OCI-LY1 (cell line): ENCODE results near the gene TBRG4.

Experiments
- H2AFZ ChIP-seq: fragments of 200-600 bp; sonication (generic), shearing (Covaris generic); 2 replicates; pipeline ENCODE4 v1.6.0; 2014; ENCODE audit warnings: antibody characterized with exemption, mild to moderate bottlenecking, low read length
- H3F3A ChIP-seq: fragments of 200-600 bp; sonication (generic), shearing (Covaris generic); 2 replicates; pipeline ENCODE4 v1.6.0; 2014; ENCODE audit warnings: mild to moderate bottlenecking, antibody characterized with exemption, low read length, moderate library complexity; ENCODE audit not compliant: insufficient read depth
- H3K27ac ChIP-seq: fragments of 200-600 bp; sonication (generic); 2 replicates; pipeline ENCODE4 v1.5.1; 2014; ENCODE audit warnings: low read length, mixed run types, mild to moderate bottlenecking, low read depth; ENCODE audit not compliant: poor library complexity, severe bottlenecking
- H3K27me3 ChIP-seq: fragments of 200-600 bp; sonication (generic); 2 replicates; pipeline ENCODE4 v1.6.0; 2014; ENCODE audit warnings: antibody characterized with exemption, mild to moderate bottlenecking, low read length, moderate library complexity; ENCODE audit not compliant: insufficient read depth
- H3K36me3 ChIP-seq: fragments of 200-600 bp; sonication (generic); 2 replicates; pipeline ENCODE4 v1.6.1; 2014; ENCODE audit warnings: mild to moderate bottlenecking, antibody characterized with exemption, low read length, moderate library complexity, mixed read lengths; ENCODE audit not compliant: insufficient read depth
- H3K4me1 ChIP-seq: fragments of 200-600 bp; sonication (generic); 2 replicates; pipeline ENCODE4 v1.5.1; 2014; ENCODE audit warnings: mild to moderate bottlenecking, low read length, moderate library complexity; ENCODE audit not compliant: insufficient read depth, severe bottlenecking
- H3K4me2 ChIP-seq: fragments of 200-600 bp; sonication (generic), shearing (Covaris generic); 2 replicates; pipeline ENCODE4 v1.6.1; 2014; ENCODE audit warnings: low read length
- H3K4me3 ChIP-seq: fragments of 200-600 bp; sonication (generic); 2 replicates; pipeline ENCODE4 v1.5.1; 2014; ENCODE audit warnings: low read length, low read depth, mild to moderate bottlenecking, mixed read lengths; ENCODE audit not compliant: poor library complexity, severe bottlenecking
- H3K79me2 ChIP-seq: fragments of 200-600 bp; shearing (Covaris generic); 2 replicates; pipeline ENCODE4 v1.6.1; 2016; ENCODE audit warnings: mixed run types, low read length, mixed read lengths; ENCODE audit not compliant: insufficient read depth
- H3K9ac ChIP-seq: fragments of 200-600 bp; sonication (generic), shearing (Covaris generic); 2 replicates; pipeline ENCODE4 v1.6.1; 2014; ENCODE audit warnings: mild to moderate bottlenecking, low read length, mixed read lengths
- H3K9me2 ChIP-seq: fragments of 200-600 bp; sonication (generic), shearing (Covaris generic); 2 replicates; pipeline ENCODE4 v1.6.1; 2014; ENCODE audit warnings: low read depth, mild to moderate bottlenecking, low read length, mixed read lengths
- H3K9me3 ChIP-seq: fragments of 200-600 bp; shearing (Covaris generic); 2 replicates; pipeline ENCODE4 v1.6.1; 2014; ENCODE audit warnings: low read length, mixed read lengths
- H4K20me1 ChIP-seq: fragments of 200-600 bp; sonication (generic), shearing (Covaris generic); 2 replicates; pipeline ENCODE4 v1.6.0; 2016; ENCODE audit warnings: mild to moderate bottlenecking, low read length; ENCODE audit not compliant: insufficient read depth
- CTCF ChIP-seq: fragments of 200-600 bp; sonication (generic), shearing (Covaris generic); IDR thresholded peaks from 2 replicates; pipeline ENCODE4 v1.5.1; 2017; ENCODE audit warnings: mild to moderate bottlenecking, antibody characterized with exemption, low read length, moderate library complexity, mixed read lengths
- EZH2 ChIP-seq: fragments of 200-600 bp; sonication (generic), shearing (Covaris generic); IDR thresholded peaks from 2 replicates; pipeline ENCODE4 v1.8.0; 2017; ENCODE audit warnings: borderline replicate concordance, mixed run types, mild to moderate bottlenecking, antibody characterized with exemption, low read length, moderate library complexity, mixed read lengths

The TBRG4 gene

GRCh38 chr7:45130910-45131309, 19.4 kb upstream of the TBRG4 start:
- H3K4me1 ChIP-seq = no peaks in the 10 kb centered on the region
- no peaks in the 10 kb centered on the region for H3K9me2 ChIP-seq
- no peaks in the 10 kb centered on the region for H3K36me3 ChIP-seq
- no peak overlapping the region for H3K4me2 ChIP-seq
- TF ChIP-seq CTCF (no peak), EZH2 (no peak)
- H3F3A ChIP-seq = no peaks in the 10 kb centered on the region
- no peak overlapping the region for H3K4me3 ChIP-seq
- H4K20me1 ChIP-seq = no peaks in the 10 kb centered on the region
- no peak overlapping the region for H3K27ac ChIP-seq
- H3K9ac ChIP-seq = no peak overlapping the region
- no peaks in the 10 kb centered on the region for H3K79me2 ChIP-seq
- H2AFZ ChIP-seq = no peak overlapping the region
- no peaks in the 10 kb centered on the region for H3K9me3 ChIP-seq
- H3K27me3 ChIP-seq = no peaks in the 10 kb centered on the region; the same call in 1 of the 2 replicates

GRCh38 chr7:45129906-45130305, 18.4 kb upstream of the TBRG4 start:
- Histone ChIP-seq H3K4me3 (no peak overlapping the region), H3K4me2 (no peak overlapping the region), H3K9me2 (no peaks in the 10 kb centered on the region), H3K9ac (no peak overlapping the region), H3K4me1 (no peaks in the 10 kb centered on the region), H3K27ac (no peak overlapping the region), H3K36me3 (no peaks in the 10 kb centered on the region), H4K20me1 (no peaks in the 10 kb centered on the region), H3K9me3 (no peaks in the 10 kb centered on the region), H3K79me2 (no peaks in the 10 kb centered on the region), H2AFZ (no peak overlapping the region), H3F3A (no peaks in the 10 kb centered on the region), H3K27me3 (no peaks in the 10 kb centered on the region; the same call in 1 of the 2 replicates)
- TF ChIP-seq CTCF (no peak), EZH2 (no peak)

- Histone ChIP-seq H3F3A (no peaks in the 10 kb centered on the region), H3K36me3 (no peaks in the 10 kb centered on the region), H3K27ac (no peak overlapping the region), H3K9me3 (no peaks in the 10 kb centered on the region), H3K9me2 (no peaks in the 10 kb centered on the region), H3K4me2 (no peak overlapping the region), H3K4me1 (no peaks in the 10 kb centered on the region), H3K27me3 (no peaks in the 10 kb centered on the region; the same call in 1 of the 2 replicates), H4K20me1 (no peaks in the 10 kb centered on the region), H2AFZ (no peak overlapping the region), H3K79me2 (no peaks in the 10 kb centered on the region), H3K9ac (no peak overlapping the region), H3K4me3 (no peak overlapping the region)
- no peak for TF ChIP-seq CTCF
- no peak for TF ChIP-seq EZH2
Observed at GRCh38 chr7:45129181-45129800, 17.8 kb upstream of the TBRG4 start.
